H1 (cell line): Measurements from ENCODE around the gene BCL3.

ENCODE experiments used
- CEBPB ChIP-seq: IDR thresholded peaks from 2 replicates; pipeline ENCODE4 v1.6.1; 2012; ENCODE audit warnings: low read depth, low read length
- CREB1 ChIP-seq: IDR thresholded peaks from 2 replicates; pipeline ENCODE4 v1.6.1; 2012; ENCODE audit warnings: inconsistent platforms
- CTCF ChIP-seq, 3 experiments: IDR thresholded peaks; 1 replicate in 2 of 3; 2 replicates in 1 of 3; pipeline versions ENCODE4 v1.5.1 to v1.6.1; 2011; ENCODE audit warnings: low read length in 3 of 3, mild to moderate bottlenecking in 3 of 3, inconsistent platforms in 2 of 3, low read depth in 1 of 3, moderate library complexity in 1 of 3; ENCODE audit not compliant: insufficient read depth in 1 of 3; ENCODE audit errors: control extremely low read depth in 1 of 3
- EZH2 ChIP-seq: fragments of 200-600 bp; sonication (generic); IDR thresholded peaks from 2 replicates; pipeline ENCODE4 v1.7.1; 2012; ENCODE audit warnings: low read depth, mild to moderate bottlenecking, moderate library complexity, low read length, inconsistent platforms; ENCODE audit not compliant: severe bottlenecking
- GTF2F1 ChIP-seq: IDR thresholded peaks from 2 replicates; pipeline ENCODE4 v1.6.1; 2012; ENCODE audit warnings: low read depth, low read length, improper control_type of control experiment, borderline replicate concordance
- JUN ChIP-seq: IDR thresholded peaks from 2 replicates; pipeline ENCODE4 v1.6.1; 2011; ENCODE audit warnings: low read depth, mild to moderate bottlenecking, improper control_type of control experiment, low read length
- MAX ChIP-seq: IDR thresholded peaks from 2 replicates; pipeline ENCODE4 v1.6.1; 2012; ENCODE audit warnings: inconsistent platforms
- NRF1 ChIP-seq: IDR thresholded peaks from 2 replicates; pipeline ENCODE4 v1.6.1; 2011; ENCODE audit warnings: mild to moderate bottlenecking, low read depth, low read length, improper control_type of control experiment
- POLR2A ChIP-seq, 2 experiments: IDR thresholded peaks; 1 replicate in 1 of 2; 2 replicates in 1 of 2; pipeline ENCODE4 v1.6.1; 2011; ENCODE audit warnings: low read depth in 2 of 2, low read length in 2 of 2, mild to moderate bottlenecking in 2 of 2; ENCODE audit errors: control extremely low read depth in 1 of 2
- POLR2AphosphoS5 ChIP-seq: IDR thresholded peaks from 2 replicates; pipeline ENCODE4 v1.6.1; 2011; ENCODE audit warnings: low read depth, low read length
- RBBP5 ChIP-seq: IDR thresholded peaks from 2 replicates; pipeline ENCODE4 v1.7.1; 2012; ENCODE audit warnings: low read depth, mild to moderate bottlenecking, inconsistent platforms, low read length, moderate library complexity, borderline replicate concordance
- SIX5 ChIP-seq: IDR thresholded peaks from 2 replicates; pipeline ENCODE4 v1.6.1; 2011; ENCODE audit warnings: mild to moderate bottlenecking, low read depth, low read length
- SP1 ChIP-seq: IDR thresholded peaks from 2 replicates; pipeline ENCODE4 v1.6.1; 2011; ENCODE audit warnings: low read depth, low read length
- TAF1 ChIP-seq: IDR thresholded peaks from 2 replicates; pipeline ENCODE4 v1.6.1; 2011; ENCODE audit warnings: mild to moderate bottlenecking, low read depth, low read length

GRCh38 chr19:44703336-44704078, 45.0 kb upstream of the BCL3 start:
- TF ChIP-seq SP1 (no peak), MAX (no peak), JUN (no peak), NRF1 (no peak), CREB1 (no peak), POLR2AphosphoS5 (no peak), SIX5 (no peak), POLR2A (IDR thresholded peaks at IDR 0.05; ENCODE audit: control extremely low read depth in 1 of 2, low read depth in 2 of 2, low read length in 2 of 2) (no peak), TAF1 (no peak), CTCF (IDR thresholded peaks at IDR 0.05; ENCODE audit: control extremely low read depth in 1 of 3, insufficient read depth in 1 of 3, low read depth in 1 of 3, low read length in 3 of 3) (no peak), CEBPB (no peak), RBBP5 (no peak), EZH2 (no peak), GTF2F1 (no peak)
